Effector CD4-positive, alpha-beta T cell (primary cell): ENCODE results near the gene TNFRSF25.

Experiments used
- DNase-seq: peaks from one replicate; pipeline ENCODE4 v3.0.0-alpha.2; 2020

The TNFRSF25 gene

DNA sequence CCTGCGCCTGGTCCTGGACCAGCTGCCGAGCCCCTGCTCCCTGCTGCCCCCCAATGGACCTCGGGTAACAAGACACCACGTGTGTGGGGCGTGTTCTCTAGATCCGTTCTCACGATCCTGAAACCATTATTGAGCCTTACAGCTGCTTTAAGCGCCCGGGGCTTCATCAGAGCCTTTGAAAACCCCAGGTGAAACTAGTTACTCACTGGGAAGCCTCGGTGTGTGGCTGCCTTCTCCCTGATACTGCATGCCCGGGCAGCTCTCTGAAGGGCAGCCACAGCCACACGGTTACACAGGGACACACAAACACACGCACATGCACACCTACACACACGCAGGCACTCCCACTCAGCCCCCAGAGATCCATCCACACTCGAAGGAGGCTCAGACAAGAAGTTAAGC is 51.5 kb downstream of the TNFRSF25 start:
- DNase-seq = no peak

GRCh38 chr1:6412896-6413295 is 53.1 kb downstream of the TNFRSF25 start:
- no peak for DNase-seq
